Vagina (tissue), 2 donors: ENCODE data around the gene MRPL34. TPM values are rescaled to one million over a fixed set of nuclear protein-coding genes. Genes with fewer than 3 reads are reported as not detected.
"Not testable (repeated sequence)": the region's sequence is repeated elsewhere in the genome, so short reads cannot be mapped to it uniquely, and the experiment has no call there.

ENCODE experiments used
- DNase-seq, 2 donors: peaks; one replicate each; pipeline ENCODE4 v3.0.0-alpha.2; 2017; ENCODE audit errors: extremely low spot score in 2 of 2
- H3K27ac ChIP-seq: fragments of 200-600 bp; sonication (generic); one replicate; pipeline ENCODE4 v1.5.1; 2019
- H3K27me3 ChIP-seq: fragments of 200-600 bp; sonication (generic); one replicate; pipeline ENCODE4 v1.5.1; 2019
- H3K36me3 ChIP-seq, 2 donors: fragments of 200-600 bp; sonication (generic); one replicate each; pipeline ENCODE4 v1.5.1; 2017 to 2019
- H3K4me1 ChIP-seq: fragments of 200-600 bp; sonication (generic); one replicate; pipeline ENCODE4 v1.5.1; 2019
- H3K4me3 ChIP-seq, 2 donors: fragments of 200-600 bp; sonication (generic); 1 replicate in 1 of 2; 2 replicates in 1 of 2; pipeline ENCODE4 v1.5.1; 2016 to 2019
- H3K9me3 ChIP-seq: fragments of 200-600 bp; sonication (generic); one replicate; pipeline ENCODE4 v1.5.1; 2019
- CTCF ChIP-seq, 3 experiments: fragments of 450-650 bp in 2 of 3; fragments of 200-600 bp in 1 of 3; sonication (generic) in 1 of 3; IDR thresholded peaks; one replicate each; pipeline ENCODE4 v1.5.1; 2017 to 2019; ENCODE audit warnings: antibody characterized with exemption in 3 of 3, mild to moderate bottlenecking in 2 of 3, moderate library complexity in 2 of 3
- POLR2A ChIP-seq, 2 donors: fragments of 450-650 bp; IDR thresholded peaks; one replicate each; pipeline ENCODE4 v1.6.1; 2017; ENCODE audit warnings: antibody characterized with exemption in 2 of 2, mild to moderate bottlenecking in 2 of 2, moderate library complexity in 2 of 2
- POLR2AphosphoS5 ChIP-seq, 2 donors: sonication (generic); formaldehyde crosslinking; IDR thresholded peaks; one replicate each; pipeline ENCODE4 v1.9.0; 2017; ENCODE audit warnings: antibody characterized with exemption in 2 of 2, mild to moderate bottlenecking in 2 of 2, low read depth in 1 of 2; ENCODE audit not compliant: insufficient read depth in 1 of 2
- intact Hi-C: fragments of 100-400 bp; cut with DNase I; formaldehyde crosslinking; loops from one replicate; pipeline ENCODE4 v1.15.1; 2023
- total RNA-seq: library from RNA; depleted of rRNA; stranded (reverse); fragments of >200 nt; gene quantifications from one replicate; pipeline ENCODE4 v1.2.3, GENCODE V29; 2016

The MRPL34 gene
- total RNA-seq, 1 donor from 2014 or later = 176 TPM

- H3K9me3 ChIP-seq = no peaks in the 10 kb centered on the region
- H3K36me3 ChIP-seq = peaks cover 0 to 24% of the 10 kb centered on the region in 2 donors
- H3K27ac ChIP-seq = no peak overlapping the region
- H3K4me1 ChIP-seq = peaks cover 16% of the 10 kb centered on the region
- no peak overlapping the region for H3K4me3 ChIP-seq
- no peak for TF ChIP-seq POLR2A (IDR thresholded peaks at IDR 0.05)
- TF ChIP-seq POLR2AphosphoS5 (IDR thresholded peaks at IDR 0.05; ENCODE audit: insufficient read depth in 1 of 2, low read depth in 1 of 2) = no peak
- TF ChIP-seq CTCF (IDR thresholded peaks at IDR 0.05) = no peak
- intact Hi-C loops = no loop called here
- H3K27me3 ChIP-seq = no peaks in the 10 kb centered on the region
- no peak for DNase-seq
Observed at GRCh38 chr19:17266589-17266974, 39.1 kb upstream of the MRPL34 start.

GRCh38 chr19:17266975-17267788 is 38.5 kb upstream of the MRPL34 start, which contains the start of gene BABAM1:
TSS of gene BABAM1 (plus strand) at chr19:17267443. CDS start at chr19:17268807, 1,364 bp downstream.
- Histone ChIP-seq H3K27me3 (no peaks in the 10 kb centered on the region), H3K27ac (peak within 1 kb of the TSS; percentile 69), H3K36me3 (peaks cover 0 to 30% of the 10 kb centered on the region in 2 donors), H3K4me1 (peaks cover 16% of the 10 kb centered on the region), H3K4me3 (peak within 1 kb of the TSS; percentile 75 to 83), H3K9me3 (no peaks in the 10 kb centered on the region)
- TF ChIP-seq POLR2AphosphoS5 (IDR thresholded peaks at IDR 0.05; ENCODE audit: insufficient read depth in 1 of 2, low read depth in 1 of 2) (peak; percentile 78 to 99), POLR2A (IDR thresholded peaks at IDR 0.05) (no peak), CTCF (IDR thresholded peaks at IDR 0.05) (no peak)
- intact Hi-C loops = no loop called here
- peak; percentile 98 for DNase-seq

GRCh38 chr19:17268754-17269153 is 36.9 kb upstream of the MRPL34 start:
- no peaks in the 10 kb centered on the region for H3K27me3 ChIP-seq
- H3K4me1 ChIP-seq = peaks cover 16% of the 10 kb centered on the region
- no peak overlapping the region for H3K27ac ChIP-seq
- peaks cover 0 to 41% of the 10 kb centered on the region in 2 donors for H3K36me3 ChIP-seq
- no peaks in the 10 kb centered on the region for H3K9me3 ChIP-seq
- TF ChIP-seq POLR2A (IDR thresholded peaks at IDR 0.05) (no peak), CTCF (IDR thresholded peaks at IDR 0.05) (no peak), POLR2AphosphoS5 (IDR thresholded peaks at IDR 0.05; ENCODE audit: insufficient read depth in 1 of 2, low read depth in 1 of 2) (no peak)
- intact Hi-C loops = no loop called here
- H3K4me3 ChIP-seq = no peak overlapping the region
- no peak for DNase-seq

GRCh38 chr19:17274892-17275291 is 30.8 kb upstream of the MRPL34 start:
- not testable (repeated sequence) for H3K9me3 ChIP-seq, H3K27me3 ChIP-seq, H3K4me1 ChIP-seq, DNase-seq, H3K4me3 ChIP-seq, H3K27ac ChIP-seq
- intact Hi-C loops = loop anchor here (5.0 kb wide), 1 partner anchor 68 kb away; no protein-coding TSS in a partner anchor
- H3K36me3 ChIP-seq = peaks cover 0 to 64% of the 10 kb centered on the region in 2 donors

GRCh38 chr19:17275441-17276175 is 30.1 kb upstream of the MRPL34 start:
- Histone ChIP-seq H3K27ac (no peak overlapping the region), H3K36me3 (peaks cover 0 to 59% of the 10 kb centered on the region in 2 donors), H3K9me3 (no peaks in the 10 kb centered on the region), H3K4me1 (no peaks in the 10 kb centered on the region), H3K4me3 (no peak overlapping the region), H3K27me3 (no peaks in the 10 kb centered on the region)
- no peak for TF ChIP-seq CTCF (IDR thresholded peaks at IDR 0.05)
- TF ChIP-seq POLR2A (IDR thresholded peaks at IDR 0.05) = no peak
- TF ChIP-seq POLR2AphosphoS5 (IDR thresholded peaks at IDR 0.05; ENCODE audit: insufficient read depth in 1 of 2, low read depth in 1 of 2) = no peak
- DNase-seq = no peak
- intact Hi-C loops = loop anchor here (5.0 kb wide), 1 partner anchor 68 kb away; no protein-coding TSS in a partner anchor
